HG02610 (cell line): Measurements from ENCODE around the gene CADPS2.

ENCODE experiments used
- ATAC-seq: cut with Tn5 transposase; IDR thresholded peaks from one replicate; pipeline ENCODE4 v1.9.1; 2021; ENCODE audit warnings: mild to moderate bottlenecking, moderate library complexity; ENCODE audit not compliant: unreplicated experiment

CADPS2 gene

GRCh38 chr7:122407195-122407594 lies 479.1 kb downstream of the CADPS2 start:
- ATAC-seq: no peak

DNA sequence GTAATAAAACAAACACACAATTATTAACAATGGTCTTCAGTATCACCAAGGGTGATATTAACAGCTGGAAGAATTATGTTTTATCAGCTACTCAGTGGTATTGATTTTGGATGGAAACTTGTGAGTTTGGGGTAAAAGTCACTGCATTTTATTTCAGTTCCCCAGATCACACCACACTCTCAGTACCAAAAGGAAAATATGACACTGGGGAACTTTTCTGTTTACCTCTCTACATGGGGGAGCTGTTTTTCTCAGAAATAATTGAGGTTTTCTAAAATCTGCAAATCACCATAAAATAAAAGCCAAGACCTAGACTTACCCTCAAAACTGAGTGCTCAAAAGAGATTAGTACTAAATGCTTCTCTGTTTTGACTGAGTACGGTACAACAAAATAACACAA lies 483.1 kb downstream of the CADPS2 start:
- no peak for ATAC-seq

- ATAC-seq: no peak
Observed at GRCh38 chr7:122402235-122402634, 484.0 kb downstream of the CADPS2 start.

DNA sequence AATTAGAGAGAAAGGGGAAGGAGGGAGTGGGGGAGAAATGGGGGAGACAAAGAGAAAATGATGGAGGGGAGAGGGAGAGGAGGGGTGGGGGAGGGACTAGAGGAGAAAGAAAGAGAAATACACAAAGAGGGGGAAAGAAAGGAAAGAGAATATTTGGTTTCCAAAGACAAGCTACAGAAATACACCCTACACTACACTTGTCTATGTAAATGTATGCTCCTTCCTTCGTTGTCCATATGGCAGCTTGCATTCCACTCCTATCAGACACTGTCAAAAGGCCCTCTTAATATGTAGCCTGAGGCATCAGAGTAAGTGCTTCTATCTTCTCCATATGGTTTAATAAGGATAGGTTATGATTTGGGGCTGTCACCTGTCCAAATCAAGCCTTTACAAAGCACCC lies 488.9 kb downstream of the CADPS2 start:
- ATAC-seq: no peak

- no peak for ATAC-seq
Observed at GRCh38 chr7:122394512-122394911, 491.7 kb downstream of the CADPS2 start.

DNA sequence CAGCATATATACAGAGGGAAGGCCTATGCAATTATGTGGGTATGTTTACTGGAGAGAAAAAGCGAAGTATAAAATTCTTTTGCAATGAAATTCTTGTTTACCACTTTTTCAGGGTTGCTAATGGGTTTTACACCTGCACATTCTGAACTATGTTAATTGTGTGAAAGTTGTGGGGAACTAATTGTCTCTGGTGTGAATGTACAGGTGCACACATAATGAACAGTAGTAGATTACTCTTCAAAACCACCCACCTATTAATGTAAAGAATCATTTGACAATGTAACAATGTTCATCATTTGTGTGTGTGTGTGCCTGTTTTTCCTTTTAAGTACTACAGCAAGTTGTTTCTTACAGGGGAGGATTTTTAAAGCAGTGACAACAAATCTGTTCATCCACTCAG lies 501.7 kb downstream of the CADPS2 start:
- no peak for ATAC-seq

DNA sequence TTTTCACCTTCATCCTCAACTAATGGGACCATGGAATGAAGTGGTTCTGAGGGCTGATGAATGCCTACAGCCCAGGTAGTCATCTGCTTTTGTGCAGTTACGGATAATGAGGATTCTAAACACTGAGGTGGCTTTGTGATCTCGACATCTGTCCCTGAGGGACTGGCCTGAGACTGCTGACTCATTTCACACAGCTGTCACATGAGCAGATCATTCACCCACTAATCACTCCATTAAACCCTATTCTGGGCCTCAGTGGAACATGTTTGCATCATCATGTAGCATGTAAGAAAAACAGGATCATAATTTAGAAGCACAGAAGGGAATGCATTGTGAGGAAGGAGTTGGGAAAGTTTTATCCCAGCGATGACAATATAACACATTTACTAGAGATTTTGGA lies 502.3 kb downstream of the CADPS2 start:
- ATAC-seq: peak; percentile 86

DNA sequence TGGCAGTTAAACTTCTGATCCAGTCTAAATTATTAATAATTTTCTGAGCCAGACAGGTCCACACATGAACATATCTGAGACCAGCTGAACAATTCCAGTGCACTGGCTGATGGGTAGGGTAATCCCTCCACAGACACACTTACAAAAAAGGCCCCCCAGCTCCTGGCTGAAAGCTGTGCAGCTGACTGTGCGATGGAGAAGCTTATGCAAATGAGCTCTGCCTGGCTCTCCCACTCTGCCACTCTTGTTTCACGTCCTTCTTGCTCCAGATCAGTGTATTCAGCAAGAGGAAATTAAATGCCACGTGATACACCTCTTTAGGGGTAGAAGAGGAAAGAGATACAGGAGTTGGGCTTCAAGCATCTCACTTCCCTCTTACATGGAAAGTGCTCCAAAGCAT lies 505.3 kb downstream of the CADPS2 start:
- no peak for ATAC-seq

GRCh38 chr7:122379491-122379890 lies 506.8 kb downstream of the CADPS2 start:
- ATAC-seq: no peak

DNA sequence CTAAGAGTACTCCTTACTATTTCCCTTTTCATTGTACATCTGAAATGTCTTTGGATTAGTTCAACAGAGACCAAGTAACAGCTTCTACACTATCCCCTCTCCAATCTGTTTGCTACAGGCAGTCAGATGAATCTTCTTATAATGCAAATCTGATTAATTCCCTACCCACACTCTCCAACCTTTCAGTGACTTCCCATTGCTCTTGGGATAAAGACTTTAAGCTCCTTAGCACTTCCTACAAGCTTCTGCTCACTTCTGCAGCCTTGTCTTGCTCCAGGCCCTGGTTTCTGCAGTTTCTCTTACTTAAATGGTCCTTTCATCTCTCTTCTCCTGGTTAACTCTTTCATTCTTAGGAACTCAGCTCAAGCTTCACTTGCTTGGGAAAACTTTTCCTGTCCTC lies 516.5 kb downstream of the CADPS2 start:
- ATAC-seq: no peak

DNA sequence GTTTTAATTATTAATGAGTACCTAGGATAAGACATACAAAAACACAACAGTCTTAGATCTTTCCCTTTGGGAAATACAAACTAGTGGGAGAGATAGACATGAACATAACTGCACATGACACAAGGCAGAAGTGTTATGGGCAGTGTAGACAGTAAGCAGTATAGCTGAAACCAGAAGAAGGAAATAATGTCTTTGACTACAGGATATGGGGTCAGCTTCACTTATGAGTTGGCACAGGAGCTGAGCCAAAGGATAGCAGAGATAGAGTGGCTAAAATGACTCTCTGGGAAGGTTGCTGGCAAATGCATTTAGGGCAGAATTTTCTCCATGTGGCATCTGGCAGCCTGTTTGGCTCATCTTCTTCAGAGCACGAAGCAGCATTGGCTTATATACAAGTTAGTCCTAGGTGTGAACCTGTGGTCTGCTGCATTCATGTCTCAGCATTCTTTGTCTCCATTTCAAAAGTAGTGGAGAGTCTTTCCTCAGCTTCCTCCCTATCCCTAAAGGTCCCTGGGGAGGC lies 521.4 kb downstream of the CADPS2 start:
- ATAC-seq: no peak

DNA sequence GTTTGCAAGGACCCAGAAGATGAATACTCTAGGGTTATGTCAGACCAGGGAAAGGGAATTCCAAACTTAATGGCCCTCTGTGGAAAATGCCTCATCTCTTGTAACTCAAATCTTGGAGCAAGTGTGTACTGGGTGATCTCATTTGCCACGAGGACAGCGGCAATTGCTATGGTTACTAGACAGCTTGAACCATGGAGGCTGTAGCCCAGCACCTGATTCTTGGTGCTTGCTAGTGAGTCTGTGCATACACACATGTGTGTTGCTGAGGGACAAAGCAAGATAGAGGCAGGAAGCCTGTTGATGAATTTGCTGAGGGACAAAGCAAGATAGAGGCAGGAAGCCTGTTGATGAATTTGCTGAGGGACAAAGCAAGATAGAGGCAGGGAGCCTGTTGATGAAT lies 523.1 kb downstream of the CADPS2 start:
- no peak for ATAC-seq

GRCh38 chr7:122362473-122362872 lies 523.8 kb downstream of the CADPS2 start:
- no peak for ATAC-seq

GRCh38 chr7:122354656-122355055 lies 531.6 kb downstream of the CADPS2 start:
- ATAC-seq: no peak

DNA sequence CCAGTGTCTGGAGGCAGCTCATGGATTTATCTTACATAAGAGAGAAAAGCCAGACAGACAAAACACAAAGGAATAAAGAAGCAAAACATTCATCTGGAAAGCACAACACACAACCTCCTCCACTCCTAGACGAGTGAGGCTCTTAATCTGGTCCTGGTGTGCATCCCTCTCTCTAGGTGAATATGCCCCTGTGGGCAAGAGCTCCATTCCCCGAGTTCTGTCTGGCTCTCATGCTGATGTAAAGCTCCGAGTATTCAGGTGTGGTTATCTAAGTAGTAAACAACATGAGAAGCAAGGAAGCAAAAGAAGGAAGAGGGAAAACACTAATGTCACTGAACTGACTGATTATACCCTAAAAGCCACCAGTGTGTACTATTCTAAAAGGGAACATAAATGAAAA lies 533.8 kb downstream of the CADPS2 start:
- no peak for ATAC-seq

- no peak for ATAC-seq
Observed at GRCh38 chr7:122350701-122351100, 535.6 kb downstream of the CADPS2 start.

GRCh38 chr7:122344303-122344620 lies 542.0 kb downstream of the CADPS2 start:
- ATAC-seq: no peak

DNA sequence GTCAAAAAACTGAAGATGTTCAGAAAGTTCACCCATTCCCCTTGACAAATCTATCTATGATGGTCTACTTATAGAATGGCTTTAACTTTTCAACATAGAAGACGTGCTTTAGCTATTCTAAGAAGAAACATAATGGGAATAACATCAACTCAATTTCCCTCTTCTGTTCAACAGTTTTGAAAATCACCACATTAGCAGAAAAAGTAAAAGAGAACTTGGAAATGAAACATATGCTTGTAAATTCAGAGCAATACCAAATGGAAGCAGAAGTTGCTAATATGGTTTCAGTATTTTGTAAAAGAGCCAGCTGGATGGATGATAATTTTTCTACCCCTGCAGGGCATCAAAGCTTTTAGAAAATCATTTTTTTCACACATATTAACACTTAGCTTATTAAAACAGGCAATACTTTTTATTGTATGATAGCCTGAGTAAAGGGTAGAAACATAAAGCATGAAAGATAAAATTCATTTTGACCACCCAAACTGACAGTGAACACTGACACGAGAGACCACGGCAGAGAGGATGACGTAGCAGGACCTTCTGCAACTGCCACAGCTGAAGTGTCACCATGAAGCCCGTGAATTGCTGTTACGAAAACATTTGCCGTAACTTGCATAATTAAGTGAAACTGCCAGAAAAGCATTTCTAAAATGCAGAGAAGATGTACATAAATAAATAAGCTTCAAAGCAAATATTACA lies 542.5 kb downstream of the CADPS2 start:
- no peak for ATAC-seq

- ATAC-seq: no peak
Observed at GRCh38 chr7:122340427-122340826, 545.8 kb downstream of the CADPS2 start.

DNA sequence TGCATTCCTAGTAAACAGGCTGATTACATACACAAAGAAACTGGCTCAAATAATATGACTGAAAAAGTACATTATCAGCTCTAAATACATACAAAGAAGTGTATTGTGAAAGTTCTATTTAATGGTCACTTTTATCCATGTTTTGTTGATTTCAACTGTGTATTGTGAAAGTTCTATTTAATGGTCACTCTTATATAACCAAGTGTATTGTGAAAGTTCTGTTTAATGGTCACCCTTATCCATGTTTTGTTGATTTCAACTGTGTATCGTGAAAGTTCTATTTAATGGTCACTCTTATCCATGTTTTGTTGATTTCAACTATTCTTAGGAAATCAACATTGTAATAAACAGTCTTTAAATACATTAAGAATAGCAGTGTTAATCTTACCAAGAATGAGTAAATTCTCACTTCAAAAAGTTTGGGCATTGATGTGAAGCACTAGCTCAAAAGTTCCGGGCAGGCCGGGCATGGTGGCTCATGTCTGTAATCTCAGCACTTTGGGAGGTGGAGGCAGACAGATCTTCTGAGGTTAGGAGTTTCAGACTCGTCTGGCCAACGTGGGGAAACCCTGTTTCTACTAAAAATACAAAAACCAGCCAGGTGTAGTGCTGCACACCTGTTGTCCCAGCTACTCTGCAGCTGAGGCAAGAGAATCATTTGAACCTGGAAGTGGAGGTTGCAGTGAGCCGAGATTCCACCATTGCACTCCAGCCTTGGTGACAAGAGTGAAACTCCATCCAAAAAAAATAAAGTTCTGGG lies 546.9 kb downstream of the CADPS2 start:
- no peak for ATAC-seq

DNA sequence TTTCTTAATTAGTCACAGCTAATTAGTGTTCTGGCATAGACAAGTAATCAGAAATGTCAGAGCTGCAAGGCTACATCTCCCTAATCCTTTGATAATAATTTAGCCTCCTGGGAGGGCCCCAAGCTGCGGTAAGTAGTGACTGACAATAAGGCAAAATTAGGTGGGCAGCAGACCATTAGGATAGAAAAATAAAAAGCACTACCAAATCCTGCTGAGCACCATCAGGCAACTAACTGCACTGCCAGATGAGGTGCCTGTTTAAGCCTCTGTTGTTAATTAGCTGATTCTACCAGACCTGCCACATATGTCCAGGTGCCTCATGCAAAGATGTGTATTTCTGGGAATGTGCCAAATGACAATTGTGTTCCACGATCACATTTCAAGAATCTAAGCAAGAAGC lies 549.2 kb downstream of the CADPS2 start:
- ATAC-seq: no peak

- no peak for ATAC-seq
Observed at GRCh38 chr7:122329145-122329802, 557.0 kb downstream of the CADPS2 start.
